K562 (cell line): ENCODE data around the gene SMS. TPM values are rescaled to one million over a fixed set of nuclear protein-coding genes. Genes with fewer than 3 reads are reported as not detected.

Experiments used
- DPF2 ChIP-seq: fragments of 450-650 bp; IDR thresholded peaks from 2 replicates; pipeline ENCODE4 v1.6.1; 2016
- FOSL1 ChIP-seq: fragments of 200-800 bp; sonication (Bioruptor generic); conservative IDR thresholded peaks from 2 replicates; pipeline ENCODE4 v1.6.1; 2016; ENCODE audit warnings: missing genetic modification characterization, missing compliant biosample characterization
- FOXJ2 ChIP-seq: fragments of 200-800 bp; sonication (Bioruptor generic); IDR thresholded peaks from 2 replicates; pipeline ENCODE4 v1.6.1; 2016; ENCODE audit warnings: missing genetic modification characterization, missing compliant biosample characterization
- FOXK2 ChIP-seq, 2 experiments: fragments of 450-650 bp; IDR thresholded peaks in 1 of 2; conservative IDR thresholded peaks in 1 of 2; 2 replicates each; pipeline ENCODE4 v1.6.1; 2016; ENCODE audit warnings: low read depth in 2 of 2, mild to moderate bottlenecking in 1 of 2
- GTF2F1 ChIP-seq: IDR thresholded peaks from 2 replicates; pipeline ENCODE4 v1.6.1; 2011; ENCODE audit warnings: low read depth, low read length, improper control_type of control experiment
- SAP30 ChIP-seq: fragments of 200-600 bp; sonication (generic); IDR thresholded peaks from 2 replicates; pipeline ENCODE4 v1.6.1; 2012; ENCODE audit warnings: borderline replicate concordance, low read depth, mild to moderate bottlenecking, moderate library complexity, low read length, control low read depth, inconsistent platforms; ENCODE audit not compliant: insufficient read depth, poor library complexity, severe bottlenecking
- SETDB1 ChIP-seq: IDR thresholded peaks from one replicate; pipeline ENCODE4 v1.6.1; 2012; ENCODE audit warnings: low read length, control low read depth, inconsistent platforms
- SIRT6 ChIP-seq: IDR thresholded peaks from one replicate; pipeline ENCODE4 v1.6.1; 2012; ENCODE audit warnings: low read depth, mild to moderate bottlenecking, control low read depth, inconsistent platforms, low read length, moderate library complexity
- SOX6 ChIP-seq: fragments of 450-650 bp; IDR thresholded peaks from 2 replicates; pipeline ENCODE4 v1.6.1; 2014; ENCODE audit warnings: mild to moderate bottlenecking
- SPI1 ChIP-seq: IDR thresholded peaks from 2 replicates; pipeline ENCODE4 v1.6.1; 2011; ENCODE audit warnings: low read depth, low read length, control low read depth, borderline replicate concordance
- TAF9B ChIP-seq: fragments of 450-650 bp; IDR thresholded peaks from 2 replicates; pipeline ENCODE4 v1.6.1; 2018; ENCODE audit warnings: mild to moderate bottlenecking; ENCODE audit not compliant: partially characterized antibody
- ZBTB1 ChIP-seq: sonication (generic); formaldehyde crosslinking; IDR thresholded peaks from 2 replicates; pipeline ENCODE4 v1.8.1; 2023; ENCODE audit warnings: missing genetic modification reagents, low read depth, mild to moderate bottlenecking, borderline replicate concordance
- ZNF274 ChIP-seq: IDR thresholded peaks from 2 replicates; pipeline ENCODE4 v1.6.1; 2011; ENCODE audit warnings: low read depth, mild to moderate bottlenecking, low read length, moderate library complexity, borderline replicate concordance
- ZNF586 ChIP-seq: fragments of 450-650 bp; formaldehyde crosslinking; conservative IDR thresholded peaks from 2 replicates; pipeline ENCODE4 v1.4.0; 2020; ENCODE audit warnings: mild to moderate bottlenecking, moderate library complexity
- polyA plus RNA-seq, 8 experiments: library from polyadenylated mRNA; depleted of rRNA in 4 of 8; stranded (reverse) in 5 of 8; unstranded in 3 of 8; fragments of >200 nt; fragmentation: Nextera tagmentation in 2 of 8; fragmentation: Illumina TruSeq in 1 of 8; extraction: Ambion mirVana in 2 of 8; extraction: Trizol in 1 of 8; gene quantifications; 2 replicates each; pipeline versions ENCODE4 v1.2.1 to v1.2.3, GENCODE V29; 2011 to 2014; ENCODE audit warnings: inconsistent platforms in 1 of 8, missing spikeins in 1 of 8
- total RNA-seq, 7 experiments: library from RNA; depleted of rRNA in 6 of 7; stranded (reverse); fragments of >200 nt in 6 of 7; fragmentation: Illumina TruSeq in 2 of 7; extraction: Trizol in 2 of 7; gene quantifications; 2 replicates each; pipeline versions ENCODE4 v1.2.1 to v1.2.3, GENCODE V29; 2011 to 2021; ENCODE audit warnings: low replicate concordance in 1 of 7
- TF ChIP-seq, protein P1 (sequence below): fragments of 200-800 bp; sonication (Bioruptor generic); IDR thresholded peaks from 2 replicates; pipeline ENCODE4 v1.6.1; 2016; ENCODE audit warnings: missing genetic modification characterization, missing compliant biosample characterization
- TF ChIP-seq, protein P2 (sequence below): sonication (generic); IDR thresholded peaks from 2 replicates; pipeline ENCODE4 v1.6.1; 2016
- TF ChIP-seq, protein P3 (sequence below): fragments of 450-650 bp; formaldehyde crosslinking; IDR thresholded peaks from 2 replicates; pipeline ENCODE4 v1.4.0; 2022; ENCODE audit warnings: missing genetic modification characterization

Gene SMS
- total and polyA plus RNA-seq, 9 of the 15 experiments (the other 6 are each of a cell fraction or from before 2014, with no cell fraction given), result 71.1 to 193 (median 152) TPM

DNA sequence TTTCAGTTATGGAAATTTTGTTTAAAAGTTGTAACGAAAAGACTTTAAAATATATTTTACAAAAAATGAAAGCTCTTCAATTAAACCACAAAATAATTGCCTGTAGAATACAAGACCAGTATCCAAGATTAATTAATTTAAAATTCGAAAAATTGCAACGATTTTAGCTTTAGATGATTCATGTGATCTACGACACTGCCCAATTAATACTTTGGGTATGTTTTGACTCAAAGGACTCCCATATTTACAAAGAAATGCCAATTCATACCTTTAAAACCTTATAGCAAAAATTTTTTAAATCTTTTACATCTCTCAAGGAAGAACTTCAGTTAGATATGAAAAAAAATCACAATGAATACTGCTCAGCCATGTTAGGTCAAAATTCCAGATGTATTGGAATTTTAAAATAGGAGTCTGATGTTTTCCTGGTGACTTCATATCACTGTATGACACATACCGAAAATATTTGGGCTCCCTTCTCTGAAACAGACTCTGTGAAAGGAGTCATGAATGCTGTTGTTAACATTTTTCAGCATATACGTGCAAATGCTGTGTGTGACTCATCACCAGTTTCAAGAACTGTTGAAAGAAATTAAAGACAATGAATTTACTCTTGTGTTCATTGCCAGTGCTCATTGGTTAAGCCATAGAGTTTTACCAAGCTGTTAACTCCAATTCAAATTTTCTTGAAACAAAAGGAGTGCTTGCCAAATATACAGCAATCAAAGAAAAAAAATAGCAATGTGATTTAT, 13.8 kb upstream of the SMS start (continued):
- TF ChIP-seq, protein P1, sequence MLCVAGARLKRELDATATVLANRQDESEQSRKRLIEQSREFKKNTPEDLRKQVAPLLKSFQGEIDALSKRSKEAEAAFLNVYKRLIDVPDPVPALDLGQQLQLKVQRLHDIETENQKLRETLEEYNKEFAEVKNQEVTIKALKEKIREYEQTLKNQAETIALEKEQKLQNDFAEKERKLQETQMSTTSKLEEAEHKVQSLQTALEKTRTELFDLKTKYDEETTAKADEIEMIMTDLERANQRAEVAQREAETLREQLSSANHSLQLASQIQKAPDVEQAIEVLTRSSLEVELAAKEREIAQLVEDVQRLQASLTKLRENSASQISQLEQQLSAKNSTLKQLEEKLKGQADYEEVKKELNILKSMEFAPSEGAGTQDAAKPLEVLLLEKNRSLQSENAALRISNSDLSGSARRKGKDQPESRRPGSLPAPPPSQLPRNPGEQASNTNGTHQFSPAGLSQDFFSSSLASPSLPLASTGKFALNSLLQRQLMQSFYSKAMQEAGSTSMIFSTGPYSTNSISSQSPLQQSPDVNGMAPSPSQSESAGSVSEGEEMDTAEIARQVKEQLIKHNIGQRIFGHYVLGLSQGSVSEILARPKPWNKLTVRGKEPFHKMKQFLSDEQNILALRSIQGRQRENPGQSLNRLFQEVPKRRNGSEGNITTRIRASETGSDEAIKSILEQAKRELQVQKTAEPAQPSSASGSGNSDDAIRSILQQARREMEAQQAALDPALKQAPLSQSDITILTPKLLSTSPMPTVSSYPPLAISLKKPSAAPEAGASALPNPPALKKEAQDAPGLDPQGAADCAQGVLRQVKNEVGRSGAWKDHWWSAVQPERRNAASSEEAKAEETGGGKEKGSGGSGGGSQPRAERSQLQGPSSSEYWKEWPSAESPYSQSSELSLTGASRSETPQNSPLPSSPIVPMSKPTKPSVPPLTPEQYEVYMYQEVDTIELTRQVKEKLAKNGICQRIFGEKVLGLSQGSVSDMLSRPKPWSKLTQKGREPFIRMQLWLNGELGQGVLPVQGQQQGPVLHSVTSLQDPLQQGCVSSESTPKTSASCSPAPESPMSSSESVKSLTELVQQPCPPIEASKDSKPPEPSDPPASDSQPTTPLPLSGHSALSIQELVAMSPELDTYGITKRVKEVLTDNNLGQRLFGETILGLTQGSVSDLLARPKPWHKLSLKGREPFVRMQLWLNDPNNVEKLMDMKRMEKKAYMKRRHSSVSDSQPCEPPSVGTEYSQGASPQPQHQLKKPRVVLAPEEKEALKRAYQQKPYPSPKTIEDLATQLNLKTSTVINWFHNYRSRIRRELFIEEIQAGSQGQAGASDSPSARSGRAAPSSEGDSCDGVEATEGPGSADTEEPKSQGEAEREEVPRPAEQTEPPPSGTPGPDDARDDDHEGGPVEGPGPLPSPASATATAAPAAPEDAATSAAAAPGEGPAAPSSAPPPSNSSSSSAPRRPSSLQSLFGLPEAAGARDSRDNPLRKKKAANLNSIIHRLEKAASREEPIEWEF (CRISPR knock-in tag), result no peak
- TF ChIP-seq FOXJ2 (tag) (no peak), ZNF274 (no peak), TAF9B (peak; percentile 34), SPI1 (no peak), GTF2F1 (no peak), FOSL1 (tag) (peak; percentile 96), SETDB1 (no peak), FOXK2 (conservative IDR thresholded peaks at IDR 0.05 in 1 of 2, IDR thresholded peaks at IDR 0.05 in 1 of 2; ENCODE audit: low read depth in 2 of 2) (peak; percentile 41 to 62; a peak in 1 of 4 replicates), SOX6 (peak; percentile 46; the same call in 1 of the 2 replicates), ZNF586 (CRISPR knock-in tag) (no peak), DPF2 (peak; percentile 83), SIRT6 (no peak), SAP30 (no peak), ZBTB1 (no peak)
- TF ChIP-seq, protein P2, sequence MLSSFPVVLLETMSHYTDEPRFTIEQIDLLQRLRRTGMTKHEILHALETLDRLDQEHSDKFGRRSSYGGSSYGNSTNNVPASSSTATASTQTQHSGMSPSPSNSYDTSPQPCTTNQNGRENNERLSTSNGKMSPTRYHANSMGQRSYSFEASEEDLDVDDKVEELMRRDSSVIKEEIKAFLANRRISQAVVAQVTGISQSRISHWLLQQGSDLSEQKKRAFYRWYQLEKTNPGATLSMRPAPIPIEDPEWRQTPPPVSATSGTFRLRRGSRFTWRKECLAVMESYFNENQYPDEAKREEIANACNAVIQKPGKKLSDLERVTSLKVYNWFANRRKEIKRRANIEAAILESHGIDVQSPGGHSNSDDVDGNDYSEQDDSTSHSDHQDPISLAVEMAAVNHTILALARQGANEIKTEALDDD, result no peak
- TF ChIP-seq, protein P3, sequence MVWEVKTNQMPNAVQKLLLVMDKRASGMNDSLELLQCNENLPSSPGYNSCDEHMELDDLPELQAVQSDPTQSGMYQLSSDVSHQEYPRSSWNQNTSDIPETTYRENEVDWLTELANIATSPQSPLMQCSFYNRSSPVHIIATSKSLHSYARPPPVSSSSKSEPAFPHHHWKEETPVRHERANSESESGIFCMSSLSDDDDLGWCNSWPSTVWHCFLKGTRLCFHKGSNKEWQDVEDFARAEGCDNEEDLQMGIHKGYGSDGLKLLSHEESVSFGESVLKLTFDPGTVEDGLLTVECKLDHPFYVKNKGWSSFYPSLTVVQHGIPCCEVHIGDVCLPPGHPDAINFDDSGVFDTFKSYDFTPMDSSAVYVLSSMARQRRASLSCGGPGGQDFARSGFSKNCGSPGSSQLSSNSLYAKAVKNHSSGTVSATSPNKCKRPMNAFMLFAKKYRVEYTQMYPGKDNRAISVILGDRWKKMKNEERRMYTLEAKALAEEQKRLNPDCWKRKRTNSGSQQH (CRISPR knock-in tag), result no peak
